Effector CD4-positive, alpha-beta T cell (primary cell): Measurements from ENCODE around the gene RRM2.

Experiments used
- DNase-seq: peaks from one replicate; pipeline ENCODE4 v3.0.0-alpha.2; 2020
- total RNA-seq: gene quantifications from one replicate; lab custom pipeline; 2026; lab: John Stamatoyannopoulos, UW

Gene RRM2
- total RNA-seq, result 3.8 reads per million, percentile 14 among the genes with 10 or more reads in this experiment

DNA sequence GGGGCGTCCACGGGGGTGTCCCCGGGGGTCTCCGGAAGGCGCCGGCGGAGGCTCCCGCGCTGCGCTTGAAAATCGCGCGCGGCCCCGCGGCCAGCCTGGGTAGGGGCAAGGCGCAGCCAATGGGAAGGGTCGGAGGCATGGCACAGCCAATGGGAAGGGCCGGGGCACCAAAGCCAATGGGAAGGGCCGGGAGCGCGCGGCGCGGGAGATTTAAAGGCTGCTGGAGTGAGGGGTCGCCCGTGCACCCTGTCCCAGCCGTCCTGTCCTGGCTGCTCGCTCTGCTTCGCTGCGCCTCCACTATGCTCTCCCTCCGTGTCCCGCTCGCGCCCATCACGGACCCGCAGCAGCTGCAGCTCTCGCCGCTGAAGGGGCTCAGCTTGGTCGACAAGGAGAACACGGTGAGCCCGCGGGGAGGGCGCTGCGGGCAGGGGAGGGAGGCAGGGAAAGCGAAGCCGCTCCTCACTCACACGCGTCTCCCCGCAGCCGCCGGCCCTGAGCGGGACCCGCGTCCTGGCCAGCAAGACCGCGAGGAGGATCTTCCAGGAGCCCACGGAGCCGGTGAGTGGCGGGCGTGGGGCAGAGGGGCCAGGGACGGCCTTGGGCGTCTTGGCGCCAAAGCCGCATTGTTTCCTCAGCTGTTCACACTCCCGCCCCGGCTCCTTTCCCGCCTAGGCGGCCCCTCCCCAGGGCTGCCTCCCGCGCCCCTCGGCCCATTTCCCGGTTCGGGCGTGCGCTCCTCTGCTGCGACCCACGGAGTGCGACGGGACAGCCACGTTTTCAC lies at the start of gene RRM2:
TSS of gene RRM2 (plus strand) at position 240 of the 781 bp plus-strand sequence. CDS start at position 300, 60 bp downstream.
- DNase-seq, result peak; percentile 81

GRCh38 chr2:10073706-10074105 lies 48.8 kb upstream of the RRM2 start:
- DNase-seq, result no peak

- DNase-seq, result no peak
These were observed 47.4 kb upstream of the RRM2 start for GRCh38 chr2:10075101-10075500.

DNA sequence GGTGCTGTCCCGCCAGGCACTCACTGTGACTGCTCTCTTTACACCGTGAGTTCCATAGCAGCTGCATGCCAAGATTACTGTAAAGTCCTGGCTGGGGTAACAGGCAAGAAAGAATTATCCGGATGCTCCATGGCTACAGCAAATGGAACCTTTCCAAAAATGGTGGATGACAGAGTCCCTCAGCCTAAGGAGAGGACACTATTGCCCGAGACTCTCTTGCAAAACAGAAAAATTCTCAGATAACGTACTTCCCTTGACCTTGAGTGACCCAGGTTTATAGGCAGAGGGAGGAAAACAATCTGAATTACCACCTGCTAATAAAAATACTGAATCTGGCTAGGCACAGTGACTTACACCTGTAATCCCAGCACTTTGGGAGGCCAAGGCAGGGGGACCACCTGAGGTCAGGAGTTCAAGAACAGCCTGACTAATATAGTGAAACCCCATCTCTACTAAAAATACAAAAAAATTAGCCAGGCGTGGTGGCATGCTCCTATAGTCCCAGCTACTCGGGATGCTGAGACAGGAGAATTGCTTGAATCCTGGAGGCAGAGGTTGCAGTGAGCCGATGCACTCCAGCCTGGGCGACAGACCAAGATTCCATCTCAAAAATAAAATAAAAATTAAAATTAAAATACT lies 46.8 kb upstream of the RRM2 start:
- no peak for DNase-seq

GRCh38 chr2:10076511-10076910 lies 46.0 kb upstream of the RRM2 start:
- DNase-seq, result no peak

GRCh38 chr2:10076988-10077527 lies 45.5 kb upstream of the RRM2 start:
- DNase-seq, result no peak

DNA sequence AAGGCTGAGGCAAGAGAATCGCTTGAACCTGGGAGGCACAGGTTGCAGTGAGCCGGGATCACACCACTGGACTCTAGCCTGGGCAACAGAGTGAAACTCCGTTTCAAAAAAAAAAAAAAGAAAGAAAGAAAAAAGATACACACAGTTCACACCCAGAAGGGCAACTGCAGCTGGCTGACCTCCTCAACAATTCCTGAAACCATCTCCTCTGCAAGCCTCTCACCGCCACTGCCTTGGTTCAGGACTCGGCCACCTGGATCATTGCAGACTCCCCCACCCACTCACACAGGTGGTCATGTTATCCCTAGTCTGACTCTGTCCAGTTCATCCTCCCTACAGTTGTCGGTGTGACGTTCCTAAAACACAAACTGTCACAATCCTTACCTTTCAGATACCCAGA lies 44.5 kb upstream of the RRM2 start:
- DNase-seq, result no peak

DNA sequence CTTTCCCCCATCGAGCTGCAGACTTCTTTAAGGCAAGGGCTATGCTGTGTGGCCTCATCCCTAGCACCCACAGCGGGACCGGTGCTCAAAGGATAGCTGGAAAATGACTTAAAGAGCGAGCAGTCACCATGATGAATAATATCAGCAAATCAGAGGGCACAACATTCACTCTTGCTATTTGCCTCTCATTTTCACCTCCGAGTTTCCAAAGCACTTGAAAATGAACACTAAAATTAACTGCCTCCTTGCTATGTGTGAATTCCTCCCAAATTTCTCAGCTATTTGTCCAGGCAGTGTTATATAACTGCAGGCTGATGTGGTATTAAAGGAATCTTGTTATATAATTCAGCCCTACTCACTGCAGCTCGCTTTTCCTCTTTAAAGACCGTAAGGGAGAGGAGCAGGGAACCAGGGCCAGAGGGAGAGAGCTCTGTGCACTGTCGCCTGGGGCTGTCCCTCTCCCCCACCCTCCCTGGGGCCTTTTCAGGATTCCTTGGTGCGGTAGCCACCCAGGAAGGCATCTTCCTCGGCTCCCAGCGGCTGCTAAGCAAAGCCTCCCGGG lies 43.8 kb upstream of the RRM2 start:
- DNase-seq, result no peak

DNA sequence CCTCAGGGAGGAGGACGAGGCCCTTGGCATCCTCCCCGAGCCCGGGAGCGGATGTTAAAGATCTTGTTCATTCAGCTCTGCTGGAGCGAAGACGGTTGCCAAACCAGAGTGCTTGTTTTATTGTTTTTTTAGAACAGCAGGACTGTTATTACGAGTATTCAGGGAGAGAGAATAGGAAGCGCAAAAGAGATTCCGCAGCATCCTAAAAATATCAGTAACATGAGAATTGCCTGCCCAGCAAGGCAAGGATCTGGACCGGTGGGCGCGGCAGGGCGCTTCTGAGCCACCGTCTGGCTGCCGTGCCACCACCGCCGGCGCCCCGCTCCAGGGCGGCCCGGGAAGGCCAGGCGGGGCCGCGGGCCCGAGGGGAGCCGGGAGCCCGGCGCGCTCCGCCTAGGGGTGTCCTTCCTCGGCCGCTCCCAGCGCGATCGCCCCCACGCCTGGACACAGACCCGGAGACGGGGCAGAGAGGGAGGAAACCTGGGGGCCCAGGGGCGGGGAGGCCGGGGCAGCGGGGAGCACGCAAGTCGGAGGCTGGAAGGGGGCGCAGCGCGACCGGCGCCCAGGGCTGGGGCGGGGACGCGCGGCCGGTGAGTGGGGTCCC lies 43.2 kb upstream of the RRM2 start:
- DNase-seq, result no peak

- no peak for DNase-seq
These were observed 42.5 kb upstream of the RRM2 start, which contains the start of gene CYS1 for GRCh38 chr2:10079870-10080535. TSS of gene CYS1 (minus strand) at chr2:10080411. CDS start at chr2:10080223, 188 bp downstream.

GRCh38 chr2:10080536-10081304 lies 41.8 kb upstream of the RRM2 start:
- DNase-seq, result no peak

DNA sequence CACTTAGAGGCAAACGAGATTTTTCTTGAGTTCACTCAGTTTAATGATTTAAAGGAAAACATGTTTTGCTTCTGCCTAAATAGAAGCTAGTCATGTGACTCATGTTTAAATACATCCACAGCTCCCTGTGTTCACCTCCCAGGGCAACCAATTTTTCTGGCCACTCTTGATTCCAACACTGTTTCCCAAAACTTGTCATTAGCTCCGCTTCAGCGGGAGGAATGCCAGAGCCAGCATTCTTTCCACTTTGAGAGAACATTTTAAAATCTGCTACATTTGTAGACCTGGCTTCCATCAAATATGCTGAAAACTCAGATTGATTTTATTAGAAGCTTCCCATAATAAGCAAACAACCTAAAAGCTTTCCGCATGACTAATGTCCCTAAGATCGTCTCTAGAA lies 39.5 kb upstream of the RRM2 start:
- no peak for DNase-seq

DNA sequence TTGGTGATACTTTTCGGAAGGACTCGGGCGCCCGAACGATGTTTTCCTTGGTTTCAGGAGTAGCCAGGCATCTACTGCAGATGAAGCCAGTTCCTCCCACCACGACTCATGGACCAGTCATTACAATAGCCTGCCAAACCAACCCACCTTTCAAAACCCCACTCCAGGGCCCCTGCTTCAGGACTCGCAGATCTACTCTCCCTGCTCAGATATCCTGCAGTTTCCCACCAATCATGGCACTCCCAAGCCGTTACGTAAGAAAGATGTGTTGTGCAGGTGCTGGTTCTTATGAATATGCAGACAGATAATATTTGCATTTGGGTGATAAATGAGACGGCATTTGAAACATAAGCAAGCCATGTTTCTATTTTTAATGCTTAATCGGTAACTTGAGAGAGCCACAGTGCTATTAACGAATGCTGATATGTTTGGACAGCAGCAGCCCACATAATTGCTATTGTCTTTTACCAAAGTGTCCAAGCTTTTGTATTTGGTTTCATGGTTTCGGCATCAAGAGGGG lies 38.8 kb upstream of the RRM2 start:
- no peak for DNase-seq

GRCh38 chr2:10084223-10084865 lies 38.2 kb upstream of the RRM2 start:
- DNase-seq, result no peak

- no peak for DNase-seq
These were observed 37.4 kb upstream of the RRM2 start for GRCh38 chr2:10085043-10085667.

- DNase-seq, result no peak
These were observed 36.9 kb upstream of the RRM2 start for GRCh38 chr2:10085668-10086059.

DNA sequence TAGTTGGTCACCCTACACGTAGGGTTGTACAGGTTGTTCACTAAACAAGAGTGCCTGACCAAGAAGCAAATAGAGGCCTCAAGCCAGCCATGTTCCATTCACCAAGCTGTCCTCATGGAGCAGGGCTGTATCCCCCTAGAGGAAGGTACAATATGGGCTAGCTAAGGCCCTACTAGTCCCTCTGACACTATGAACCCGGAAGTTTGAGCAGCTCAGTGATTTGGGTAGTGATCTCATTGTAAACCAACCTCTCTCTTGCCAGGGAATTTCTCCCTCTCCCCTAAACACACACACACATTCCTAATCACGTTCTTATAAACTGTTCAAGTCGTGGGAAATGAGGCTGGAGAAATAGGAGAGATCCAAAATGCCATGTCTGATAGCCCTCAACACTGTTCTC lies 35.6 kb upstream of the RRM2 start:
- DNase-seq, result no peak

DNA sequence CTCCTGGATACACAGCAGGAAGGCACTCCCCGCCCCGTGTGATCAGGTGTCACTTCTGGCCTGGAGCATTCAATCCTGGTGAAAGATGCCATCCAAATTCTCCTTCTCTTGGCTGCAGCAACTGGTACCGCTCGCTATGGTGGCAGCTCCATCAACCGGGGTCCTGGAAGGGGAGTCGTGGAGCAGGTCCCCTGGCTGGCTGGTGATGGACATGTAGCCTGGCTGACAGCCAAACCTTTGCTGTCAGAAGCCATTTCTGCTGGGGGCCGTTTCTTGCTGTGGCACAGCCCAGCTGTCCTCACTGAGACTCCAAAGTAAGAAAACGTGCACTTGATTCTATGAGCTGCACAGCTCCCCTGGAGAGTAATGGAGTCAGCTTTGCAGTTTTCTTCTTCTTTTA lies 35.2 kb upstream of the RRM2 start:
- no peak for DNase-seq

- DNase-seq, result no peak
These were observed 32.9 kb upstream of the RRM2 start for GRCh38 chr2:10089565-10090190.
